HG03175 (cell line): Measurements from ENCODE around the gene MRPL36.

Source experiments
- ATAC-seq: cut with Tn5 transposase; IDR thresholded peaks from one replicate; pipeline ENCODE4 v1.9.1; 2021; ENCODE audit warnings: mild to moderate bottlenecking, moderate library complexity; ENCODE audit not compliant: unreplicated experiment

The MRPL36 gene

GRCh38 chr5:1782385-1783215 is 17.0 kb downstream of the MRPL36 start:
- ATAC-seq: peak; percentile 19

DNA sequence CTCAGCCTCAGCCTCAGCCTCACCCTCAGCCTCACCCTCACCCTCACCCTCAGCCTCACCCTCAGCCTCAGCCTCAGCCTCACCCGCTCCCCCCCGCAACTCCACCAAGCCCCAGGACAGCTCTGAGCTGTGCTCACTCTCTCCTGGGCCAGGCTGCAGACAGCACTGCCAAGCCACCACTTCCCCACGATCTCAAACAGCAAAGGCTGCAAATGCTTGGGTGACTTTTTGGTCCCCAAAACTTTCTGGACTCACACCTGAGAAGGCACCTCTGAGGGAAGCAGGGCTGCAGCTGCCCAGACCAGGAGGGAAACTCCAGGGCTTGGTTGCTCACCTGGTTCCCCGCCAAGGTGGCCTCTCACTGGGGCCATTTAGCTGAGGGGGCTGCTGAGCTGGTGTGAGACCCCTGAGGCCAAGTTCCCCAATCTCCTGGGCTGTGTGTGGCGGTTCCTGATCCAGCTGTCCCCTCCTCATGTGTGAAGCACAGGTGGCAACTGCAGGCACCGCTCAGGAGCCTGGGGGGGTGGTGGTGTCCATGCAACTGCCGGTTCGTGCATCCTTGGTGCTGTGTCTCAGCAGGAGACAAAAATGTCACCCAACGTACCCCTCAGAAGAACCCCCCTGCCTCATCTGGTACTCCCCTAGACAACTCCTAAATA is 17.8 kb downstream of the MRPL36 start:
- no peak for ATAC-seq

GRCh38 chr5:1781107-1781506 is 18.5 kb downstream of the MRPL36 start:
- ATAC-seq: no peak

GRCh38 chr5:1780614-1780930 is 19.1 kb downstream of the MRPL36 start:
- ATAC-seq: no peak

DNA sequence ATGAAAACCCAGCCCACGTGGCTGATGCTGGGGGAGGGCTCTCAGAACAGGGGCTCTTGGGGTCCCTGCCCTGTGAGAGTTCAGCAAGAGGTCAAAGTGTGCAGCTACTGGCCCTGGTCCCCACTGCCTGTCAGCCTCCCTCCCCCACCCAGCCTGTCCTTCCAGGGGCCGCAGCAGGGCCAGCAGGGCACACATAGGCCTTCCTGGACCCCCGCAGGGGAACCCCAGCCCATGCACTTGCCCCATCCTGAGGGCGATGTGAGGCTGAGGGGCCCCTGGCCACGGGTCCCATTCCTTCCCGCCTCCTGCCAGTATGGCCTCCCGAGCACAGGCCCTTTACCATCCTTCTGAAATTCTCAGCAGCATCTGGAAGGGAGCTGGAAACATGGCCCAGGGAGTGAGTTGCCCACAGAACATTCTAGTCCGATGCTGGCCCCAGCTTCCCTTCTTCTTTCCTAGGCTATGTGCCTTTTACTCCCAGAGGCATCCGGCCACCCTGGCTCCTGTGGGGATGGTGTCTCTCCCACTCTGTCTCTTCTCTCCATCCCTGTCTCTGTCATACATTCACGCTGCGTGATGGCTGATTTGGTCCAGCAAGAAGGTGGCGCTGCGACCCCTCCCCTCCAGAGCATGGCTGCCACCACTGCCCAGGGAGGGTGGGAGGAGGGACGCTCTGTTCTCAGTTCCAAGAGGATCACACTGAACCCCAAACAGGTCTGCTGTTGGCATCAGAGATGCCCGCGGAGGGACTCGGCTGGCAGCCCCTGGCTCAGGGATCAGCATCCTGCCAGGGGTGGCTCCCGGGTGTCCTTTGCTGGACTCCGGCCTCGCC is 19.6 kb downstream of the MRPL36 start:
- no peak for ATAC-seq

DNA sequence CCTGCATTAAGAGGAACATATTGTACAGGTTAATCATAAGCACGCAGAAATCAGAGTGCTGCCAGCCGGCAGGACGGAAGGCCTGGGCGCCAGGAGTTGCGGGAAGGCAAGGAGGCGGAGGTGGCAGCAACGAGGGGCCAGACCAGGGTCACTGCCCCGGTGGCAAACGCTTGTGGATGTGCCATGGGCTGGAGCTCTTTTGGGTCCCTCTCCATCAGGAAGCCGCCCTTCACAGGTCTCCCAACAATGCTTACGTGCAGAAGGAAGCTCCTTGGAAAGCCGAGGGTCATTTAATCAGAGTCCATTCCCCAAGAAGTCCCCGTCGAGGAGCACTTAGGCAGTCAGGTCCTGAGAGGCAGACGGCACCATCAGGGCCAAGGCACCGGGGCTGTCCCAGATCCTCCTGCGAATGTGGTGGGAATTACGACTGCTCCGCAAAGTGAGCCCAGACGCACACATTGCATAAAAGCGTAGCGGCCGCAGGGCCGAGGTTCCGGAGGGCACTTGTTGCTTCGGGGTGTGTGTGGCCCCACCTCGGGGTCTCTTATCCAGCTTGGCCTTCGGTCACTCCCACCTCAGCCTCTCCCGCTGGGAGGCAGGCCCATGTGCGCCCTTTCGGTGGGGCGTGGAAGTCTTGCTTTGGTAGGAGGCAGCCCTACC is 20.5 kb downstream of the MRPL36 start:
- no peak for ATAC-seq

DNA sequence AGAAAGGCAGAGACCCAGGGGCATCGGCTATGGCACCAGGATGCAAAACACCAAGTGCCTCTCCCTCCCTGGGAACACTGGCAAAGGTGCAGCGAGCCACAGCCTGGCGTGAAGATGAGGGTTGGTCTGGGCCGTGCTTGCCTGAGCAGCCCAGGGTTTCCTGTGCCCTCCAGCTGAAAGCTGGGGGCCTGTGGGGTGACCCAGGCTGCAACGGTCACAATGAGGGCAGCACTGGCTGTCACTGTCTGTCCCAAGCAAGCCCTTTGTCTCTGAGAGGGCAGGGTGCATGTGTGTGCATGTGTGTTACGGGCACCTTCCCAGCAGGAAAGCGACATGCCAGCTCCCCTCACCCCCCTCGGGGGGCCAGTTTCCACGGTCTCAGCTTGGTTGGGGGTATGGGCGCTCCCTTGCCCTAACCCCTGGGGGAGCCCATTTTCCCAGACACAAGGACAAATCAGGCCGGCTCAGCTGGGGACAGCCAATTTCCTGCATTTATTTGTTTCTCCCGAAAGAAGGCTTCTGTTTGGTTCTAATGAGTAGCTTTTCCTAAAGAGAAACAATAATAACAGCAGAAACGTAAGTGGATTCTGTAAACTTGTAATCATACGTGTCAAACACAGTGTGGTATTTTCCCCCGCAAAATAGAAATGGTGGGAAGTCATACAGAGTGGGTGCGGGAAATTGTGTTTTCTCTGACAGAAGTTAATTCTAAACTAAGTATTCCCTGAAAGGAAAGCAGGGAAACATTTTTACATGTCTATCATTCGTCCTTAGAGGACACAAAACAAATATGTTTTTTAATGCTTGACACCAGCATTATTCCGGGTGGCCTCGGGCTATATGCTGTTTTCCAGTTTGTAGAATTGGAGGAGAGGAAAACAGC is 21.3 kb downstream of the MRPL36 start:
- no peak for ATAC-seq

DNA sequence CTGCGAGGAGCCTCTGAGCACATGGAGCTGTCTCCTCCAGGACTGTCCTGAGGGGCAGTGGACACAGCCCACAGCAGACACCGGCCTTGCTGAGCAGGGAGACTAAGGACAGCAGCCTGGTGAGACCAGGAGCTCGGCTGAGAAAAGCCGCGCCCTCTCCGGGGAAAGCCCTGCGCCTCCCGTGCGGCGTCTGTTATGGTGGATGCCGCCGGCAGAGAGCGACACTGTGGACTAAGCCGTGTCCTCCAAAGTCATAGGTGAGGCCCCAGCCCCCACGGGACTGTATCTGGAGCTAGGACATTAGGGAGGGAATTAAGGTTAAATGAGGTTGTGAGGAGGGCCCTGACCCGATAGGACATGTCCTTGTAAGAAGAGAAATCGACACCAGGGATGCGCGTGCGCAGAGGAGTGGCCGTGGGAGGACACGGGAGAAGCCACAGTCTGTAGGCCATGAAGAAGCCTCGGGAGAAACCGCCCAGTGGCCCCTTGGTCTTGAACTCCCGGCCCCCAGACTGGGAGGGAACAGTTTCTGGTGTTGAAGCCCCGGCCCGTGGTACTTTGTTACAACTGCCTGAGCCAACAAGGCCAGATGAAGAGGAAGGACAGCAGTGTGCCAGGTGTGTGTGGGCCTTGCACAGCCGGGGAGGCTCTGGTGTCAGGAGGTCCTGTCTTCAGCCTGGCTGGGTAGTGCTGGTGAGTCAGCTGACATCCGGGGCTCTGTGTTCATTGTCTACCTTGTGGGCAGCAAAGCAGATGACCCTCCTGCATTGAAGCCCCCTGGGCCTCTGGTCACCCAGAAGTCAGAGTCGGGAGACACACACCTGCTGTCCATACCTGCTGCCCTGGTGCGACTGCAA is 22.1 kb downstream of the MRPL36 start:
- no peak for ATAC-seq

DNA sequence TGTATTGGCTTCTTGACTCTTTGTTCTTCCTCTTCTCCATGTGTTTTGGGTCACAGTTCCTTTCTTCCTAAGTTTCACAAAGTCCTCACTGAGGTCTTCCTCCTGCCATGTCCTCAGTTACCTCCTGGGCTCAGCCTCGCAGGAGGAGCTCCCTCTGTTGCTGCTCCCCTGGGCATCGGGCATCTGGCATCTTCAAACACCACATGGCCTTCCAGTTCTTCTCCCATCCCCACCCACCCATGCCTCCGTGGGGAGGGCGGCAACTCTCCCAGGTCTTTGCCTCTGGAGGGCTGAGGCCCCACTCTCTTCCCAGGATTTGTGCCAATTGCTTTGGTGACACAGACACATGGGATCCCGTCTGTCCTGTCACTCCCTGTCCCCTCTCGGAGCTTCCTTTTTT is 22.8 kb downstream of the MRPL36 start:
- ATAC-seq: no peak

DNA sequence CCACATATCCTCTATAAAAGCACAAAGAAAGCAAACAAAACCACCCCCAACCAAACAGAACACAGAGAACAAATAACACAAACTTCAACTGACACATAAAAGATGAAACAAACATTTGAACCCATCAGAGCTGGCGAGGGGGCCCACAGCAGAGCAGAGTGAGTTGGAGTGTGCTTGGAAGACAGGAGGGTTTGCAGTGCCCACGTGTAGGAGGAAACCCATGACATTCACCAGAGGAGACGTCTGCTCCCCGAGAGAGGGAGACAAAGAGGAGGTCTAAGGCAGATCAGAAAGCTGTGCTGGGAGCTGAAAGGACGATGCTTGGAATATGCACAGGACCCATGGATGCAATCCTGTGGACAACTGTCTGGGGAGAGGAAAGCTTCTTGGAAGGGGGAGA is 27.0 kb downstream of the MRPL36 start:
- no peak for ATAC-seq

DNA sequence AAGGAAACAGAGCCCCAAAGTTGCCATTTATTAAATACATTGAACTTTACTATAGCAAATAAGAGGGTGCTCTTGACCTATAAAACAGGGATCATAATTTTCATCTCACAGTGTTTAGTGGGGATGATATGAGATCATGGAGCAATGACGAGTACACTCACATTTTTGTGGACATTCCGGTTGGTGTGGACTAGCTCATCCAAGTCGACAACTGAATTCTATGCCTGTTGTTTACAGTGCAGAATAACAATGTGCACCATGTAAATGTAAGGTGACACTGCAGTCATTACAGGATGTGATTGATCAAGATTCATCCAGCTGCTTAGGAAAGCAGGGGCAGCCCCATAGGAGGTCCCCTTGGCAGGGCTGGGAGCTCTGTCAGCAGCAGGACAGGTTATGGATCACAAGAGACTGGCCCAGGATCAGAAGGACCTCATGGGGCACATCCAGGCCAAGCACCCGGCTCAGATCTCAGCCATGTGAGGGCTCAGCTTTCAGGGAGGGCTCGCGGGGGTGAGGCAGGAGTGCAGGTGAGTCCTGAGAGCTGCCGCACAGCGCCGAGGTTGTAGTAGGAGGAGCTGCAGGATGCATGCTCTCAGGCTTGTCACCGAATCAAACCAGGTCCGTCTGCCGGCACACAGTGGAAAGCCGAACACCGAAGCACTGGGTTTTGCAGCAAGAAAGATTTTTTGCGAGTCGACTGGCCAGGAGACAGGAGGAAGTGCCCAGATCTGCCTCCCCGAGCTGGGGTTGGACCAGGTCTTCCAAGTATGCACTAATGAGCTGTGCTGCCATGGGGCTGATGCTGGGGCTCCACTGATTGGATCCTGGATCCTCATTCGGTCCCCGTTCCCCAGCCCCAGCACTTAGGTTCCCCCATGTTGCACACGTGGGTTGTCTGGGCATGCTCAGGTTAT is 28.2 kb downstream of the MRPL36 start:
- no peak for ATAC-seq

GRCh38 chr5:1770443-1770802 is 29.2 kb downstream of the MRPL36 start:
- ATAC-seq: no peak

GRCh38 chr5:1769752-1770442 is 29.7 kb downstream of the MRPL36 start:
- ATAC-seq: no peak

GRCh38 chr5:1769017-1769640 is 30.5 kb downstream of the MRPL36 start:
- ATAC-seq: no peak

DNA sequence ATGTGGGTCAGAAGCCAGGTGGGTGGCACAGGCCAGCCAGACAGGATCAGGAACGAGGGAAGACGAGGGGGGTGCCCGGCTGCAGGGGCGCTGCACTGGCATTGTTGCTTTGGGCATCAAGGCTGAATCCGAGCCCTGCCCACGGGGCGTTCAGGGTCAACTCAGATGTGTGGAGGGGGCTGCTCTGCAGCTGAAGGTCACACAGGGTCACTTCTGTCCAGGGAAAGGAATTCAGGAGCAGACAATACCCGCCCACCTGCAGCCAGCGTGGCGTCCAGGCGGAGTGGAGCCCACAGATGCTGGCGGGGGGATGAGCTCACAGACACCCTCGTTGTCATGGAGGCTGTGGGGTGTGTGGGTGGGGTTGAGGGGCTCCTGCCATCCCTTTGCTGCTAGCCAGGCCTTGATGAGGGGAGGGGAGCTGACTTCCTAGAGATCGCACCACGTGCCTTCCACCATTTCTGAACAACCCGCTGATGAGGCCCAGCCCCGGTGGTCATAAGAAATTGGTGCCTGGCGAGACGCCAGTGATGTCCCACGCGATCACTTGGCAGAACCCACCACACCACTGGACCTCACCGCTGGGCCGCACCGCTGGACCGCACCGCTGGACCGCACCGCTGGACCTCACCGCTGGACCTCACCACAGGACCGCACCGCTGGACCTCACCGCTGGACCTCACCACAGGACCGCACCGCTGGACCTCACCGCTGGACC is 31.2 kb downstream of the MRPL36 start:
- no peak for ATAC-seq

DNA sequence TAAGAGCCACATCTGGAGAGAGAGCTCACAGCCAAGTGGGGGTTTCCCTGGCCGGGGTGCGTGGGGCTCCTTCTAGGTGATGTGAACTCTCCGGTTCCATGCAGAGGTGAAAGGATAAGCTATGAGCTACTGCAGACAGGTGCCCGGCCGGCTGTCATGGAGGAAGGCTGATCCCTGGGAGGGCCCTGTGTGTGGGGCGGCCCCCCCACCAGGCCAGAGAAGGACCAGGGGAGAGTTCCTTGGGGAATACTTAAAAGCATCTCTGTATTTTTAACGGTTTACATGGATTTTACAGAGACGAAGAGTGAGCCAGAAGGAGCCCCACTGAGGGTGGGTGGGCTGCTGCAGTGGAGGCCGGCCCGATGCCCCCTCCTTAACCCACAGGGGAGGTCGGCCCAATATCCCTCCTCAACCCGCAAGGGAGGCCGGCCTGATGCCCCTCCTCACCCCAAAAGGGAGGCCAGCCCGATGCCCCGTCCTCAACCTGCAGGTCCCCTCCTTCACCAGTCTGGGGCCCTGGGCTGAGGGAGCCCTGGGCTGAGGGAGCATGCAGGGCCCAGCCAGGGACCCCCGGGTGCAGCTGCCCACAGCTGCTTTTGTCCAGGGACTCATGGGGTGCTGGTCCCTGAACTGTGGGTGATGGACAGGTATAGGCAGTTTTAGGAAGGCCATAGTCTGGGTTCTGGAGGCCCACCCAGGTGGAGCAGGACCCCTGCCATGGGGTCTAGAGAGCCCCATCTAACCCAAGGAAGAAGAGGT is 31.9 kb downstream of the MRPL36 start:
- no peak for ATAC-seq
